HFFc6 (cell line): ENCODE data around the gene PDK1. TPM values are rescaled to one million over a fixed set of nuclear protein-coding genes. Genes with fewer than 3 reads are reported as not detected.
"Not testable (repeated sequence)": the region's sequence is repeated elsewhere in the genome, so short reads cannot be mapped to it uniquely, and the experiment has no call there.

Experiments
- DNase-seq: peaks from one replicate; pipeline ENCODE4 v3.0.0-alpha.2; 2018
- H3K27ac Mint-ChIP-seq: 2 replicates; pipeline ENCODE4 v1.8.0; 2020; ENCODE audit warnings: mild to moderate bottlenecking, mixed read lengths
- H3K27me3 Mint-ChIP-seq: 2 replicates; pipeline ENCODE4 v1.8.0; 2021; ENCODE audit warnings: mild to moderate bottlenecking, moderate library complexity, mixed read lengths; ENCODE audit not compliant: insufficient read depth
- H3K36me3 Mint-ChIP-seq: 2 replicates; pipeline ENCODE4 v1.8.0; 2021; ENCODE audit warnings: low read depth, mixed read lengths
- H3K4me1 Mint-ChIP-seq: 2 replicates; pipeline ENCODE4 v1.8.0; 2020; ENCODE audit warnings: low read depth, mixed read lengths
- H3K4me3 Mint-ChIP-seq: 2 replicates; pipeline ENCODE4 v1.8.0; 2020; ENCODE audit warnings: mild to moderate bottlenecking, moderate library complexity, mixed read lengths
- H3K9me3 Mint-ChIP-seq: 2 replicates; pipeline ENCODE4 v1.8.0; 2020; ENCODE audit warnings: mild to moderate bottlenecking, mixed read lengths
- CTCF ChIP-seq: fragments of 200-600 bp; sonication (generic); IDR thresholded peaks from 2 replicates; pipeline ENCODE4 v1.5.0; 2021; ENCODE audit warnings: antibody characterized with exemption, mild to moderate bottlenecking
- total RNA-seq, 6 experiments: library from RNA; stranded (reverse); fragmentation: NEBNext Ultra II Directional; extraction: Animal tissue kit (Norgen Biotek cat#: 25700); gene quantifications; 2 replicates in 1 of 6; 3 replicates in 5 of 6; pipeline ENCODE4 v1.2.3, GENCODE V29; 2021

The PDK1 gene
- total RNA-seq, 6 experiments from 2014 or later: 14.5 to 18.6 (median 17.2) TPM

- Mint-ChIP-seq H3K36me3 (peaks cover 57% of the 10 kb centered on the region), H3K4me3 (no peak overlapping the region), H3K27me3 (peaks cover 4% of the 10 kb centered on the region; the same call in 1 of the 2 replicates), H3K27ac (no peak overlapping the region; the same call in 1 of the 2 replicates), H3K9me3 (peaks cover 9% of the 10 kb centered on the region; the same call in 1 of the 2 replicates), H3K4me1 (peaks cover 16% of the 10 kb centered on the region)
- TF ChIP-seq CTCF: no peak
- DNase-seq: no peak
These were observed 33.0 kb downstream of the PDK1 start for GRCh38 chr2:172588931-172589330.

GRCh38 chr2:172591386-172591785 is 35.5 kb downstream of the PDK1 start:
- H3K4me3 Mint-ChIP-seq, H3K9me3 Mint-ChIP-seq, DNase-seq, H3K27me3 Mint-ChIP-seq, H3K27ac Mint-ChIP-seq: not testable (repeated sequence)
- peaks cover 25% of the 10 kb centered on the region for H3K4me1 Mint-ChIP-seq
- peaks cover 50% of the 10 kb centered on the region for H3K36me3 Mint-ChIP-seq

GRCh38 chr2:172592190-172592589 is 36.3 kb downstream of the PDK1 start:
- not testable (repeated sequence) for H3K9me3 Mint-ChIP-seq, H3K27ac Mint-ChIP-seq, DNase-seq, H3K4me3 Mint-ChIP-seq, H3K27me3 Mint-ChIP-seq
- Mint-ChIP-seq H3K4me1 (peaks cover 29% of the 10 kb centered on the region), H3K36me3 (peaks cover 47% of the 10 kb centered on the region)

GRCh38 chr2:172596776-172597175 is 40.9 kb downstream of the PDK1 start:
- Mint-ChIP-seq H3K27me3 (no peaks in the 10 kb centered on the region), H3K36me3 (peaks cover 7% of the 10 kb centered on the region; the same call in 1 of the 2 replicates), H3K27ac (no peak overlapping the region), H3K4me1 (peaks cover 64% of the 10 kb centered on the region), H3K9me3 (no peaks in the 10 kb centered on the region), H3K4me3 (no peak overlapping the region)
- TF ChIP-seq CTCF: no peak
- no peak for DNase-seq

- no peak for DNase-seq
- H3K27me3 Mint-ChIP-seq: no peaks in the 10 kb centered on the region
- no peak overlapping the region for H3K27ac Mint-ChIP-seq
- H3K36me3 Mint-ChIP-seq: peaks cover 11% of the 10 kb centered on the region; the same call in 1 of the 2 replicates
- no peak for TF ChIP-seq CTCF
- no peak overlapping the region for H3K4me3 Mint-ChIP-seq
- H3K4me1 Mint-ChIP-seq: peaks cover 64% of the 10 kb centered on the region
- H3K9me3 Mint-ChIP-seq: no peaks in the 10 kb centered on the region
These were observed 41.4 kb downstream of the PDK1 start for GRCh38 chr2:172597176-172597842.

- H3K27me3 Mint-ChIP-seq: no peaks in the 10 kb centered on the region
- no peaks in the 10 kb centered on the region for H3K9me3 Mint-ChIP-seq
- TF ChIP-seq CTCF: no peak
- no peak for DNase-seq
- H3K36me3 Mint-ChIP-seq: peaks cover 34% of the 10 kb centered on the region
- no peak overlapping the region for H3K4me3 Mint-ChIP-seq
- H3K27ac Mint-ChIP-seq: no peak overlapping the region
- H3K4me1 Mint-ChIP-seq: peaks cover 48% of the 10 kb centered on the region
These were observed 44.1 kb downstream of the PDK1 start for GRCh38 chr2:172599947-172600346.
